Measurements from ENCODE around the gene CLTCL1.

GRCh38 chr22:19194766-19195536, 96.6 kb downstream of the CLTCL1 start:
- TF ChIP-seq, protein P1, sequence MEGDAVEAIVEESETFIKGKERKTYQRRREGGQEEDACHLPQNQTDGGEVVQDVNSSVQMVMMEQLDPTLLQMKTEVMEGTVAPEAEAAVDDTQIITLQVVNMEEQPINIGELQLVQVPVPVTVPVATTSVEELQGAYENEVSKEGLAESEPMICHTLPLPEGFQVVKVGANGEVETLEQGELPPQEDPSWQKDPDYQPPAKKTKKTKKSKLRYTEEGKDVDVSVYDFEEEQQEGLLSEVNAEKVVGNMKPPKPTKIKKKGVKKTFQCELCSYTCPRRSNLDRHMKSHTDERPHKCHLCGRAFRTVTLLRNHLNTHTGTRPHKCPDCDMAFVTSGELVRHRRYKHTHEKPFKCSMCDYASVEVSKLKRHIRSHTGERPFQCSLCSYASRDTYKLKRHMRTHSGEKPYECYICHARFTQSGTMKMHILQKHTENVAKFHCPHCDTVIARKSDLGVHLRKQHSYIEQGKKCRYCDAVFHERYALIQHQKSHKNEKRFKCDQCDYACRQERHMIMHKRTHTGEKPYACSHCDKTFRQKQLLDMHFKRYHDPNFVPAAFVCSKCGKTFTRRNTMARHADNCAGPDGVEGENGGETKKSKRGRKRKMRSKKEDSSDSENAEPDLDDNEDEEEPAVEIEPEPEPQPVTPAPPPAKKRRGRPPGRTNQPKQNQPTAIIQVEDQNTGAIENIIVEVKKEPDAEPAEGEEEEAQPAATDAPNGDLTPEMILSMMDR (optimal IDR thresholded peaks at IDR 0.05 in 1 of 3, IDR thresholded peaks at IDR 0.05 in 1 of 3, conservative IDR thresholded peaks at IDR 0.05 in 1 of 3; ENCODE audit: extremely low read depth in 1 of 3, insufficient read depth in 2 of 3, low read length in 3 of 3) = no peak
- no peak for TF ChIP-seq EZH2 (IDR thresholded peaks at IDR 0.05; ENCODE audit: low read length)
